Measurements from ENCODE around the gene TRAK1. TPM values are rescaled to one million over a fixed set of nuclear protein-coding genes. Genes with fewer than 3 reads are reported as not detected.

TRAK1 gene
- total and polyA plus RNA-seq, 10 of the 15 experiments (the other 5 are each of a cell fraction or from before 2014, with no cell fraction given): 6.6 to 46.2 (median 23.7) TPM

GRCh38 chr3:42079701-42080452, 11.3 kb upstream of the TRAK1 start:
- ChIA-PET RAD21 (ENCODE audit: unreplicated experiment) (interaction anchor here (0.6 to 2.4 kb wide), 9 partner anchors 11 to 177 kb away, joined by 3 to 9 read pairs (median 4); partner anchors contain the start of gene ULK4), CTCF (interaction anchor here (0.6 to 1.9 kb wide), 2 partner anchors 12 to 65 kb away, joined by 3 to 6 read pairs; no protein-coding TSS in a partner anchor), SMC1A (ENCODE audit: uncharacterized antibody, unreplicated experiment) (interaction anchor here (0.7 to 1.8 kb wide), 7 partner anchors 8 to 1888 kb away, joined by 3 to 9 read pairs (median 4); no protein-coding TSS in a partner anchor), POLR2A (interaction anchor here (0.5 to 1.7 kb wide), 5 partner anchors 13 to 62 kb away, joined by 3 to 5 read pairs (median 4); no protein-coding TSS in a partner anchor)
- peak; percentile 7 for ATAC-seq
- Histone ChIP-seq H3K9me3 (replicated peaks; ENCODE audit: control insufficient read depth, insufficient read depth, low read length) (peaks cover 5% of the 10 kb centered on the region; the same call in 2 of the 3 replicates), H3K4me3 (no peak overlapping the region), H3K27me3 (replicated peaks in 1 of 2; ENCODE audit: control insufficient read depth in 2 of 2, insufficient read depth in 2 of 2, low read length in 1 of 2) (no peaks in the 10 kb centered on the region), H3K79me2 (ENCODE audit: control insufficient read depth, insufficient read depth, low read length) (peaks cover 78% of the 10 kb centered on the region), H3K9ac (ENCODE audit: control insufficient read depth, insufficient read depth, low read length) (no peak overlapping the region), H3K4me2 (ENCODE audit: control insufficient read depth, insufficient read depth) (peak overlapping the region; percentile 10; the same call in 1 of the 2 replicates), H2AFZ (ENCODE audit: control insufficient read depth, low read depth, low read length) (no peak overlapping the region), H4K20me1 (ENCODE audit: control insufficient read depth, insufficient read depth) (no peaks in the 10 kb centered on the region), H3K4me1 (ENCODE audit: control insufficient read depth, insufficient read depth, low read length) (peaks cover 28% of the 10 kb centered on the region), H3K36me3 (ENCODE audit: control insufficient read depth in 2 of 2, insufficient read depth in 2 of 2, low read length in 1 of 2) (0 out of 4 replicates have a peak, but pooled peaks cover 0 to 3% of the 10 kb centered on the region in 2 experiments), H3K27ac (ENCODE audit: control insufficient read depth, insufficient read depth) (peak overlapping the region; percentile 76; the same call in 1 of the 2 replicates)
- DNase-seq (ENCODE audit: low read depth, low spot score): no peak
- in situ Hi-C loops (cut with MboI) (no loop called here), intact Hi-C loops (cut with micrococcal nuclease; ENCODE audit: unreplicated experiment) (no loop called here)
- 59% methylated on average over 13 of the region's 13 CpGs for WGBS (ENCODE audit: insufficient coverage, insufficient replicate concordance, low lambda C conversion rate, missing lambda C conversion rate)
- no peak for FAIRE-seq
- no peak for TF ChIP-seq CBFB (IDR thresholded peaks at IDR 0.05; ENCODE audit: low read depth)
- TF ChIP-seq POLR2A (IDR thresholded peaks at IDR 0.05; ENCODE audit: low read depth, low read length): no peak
- no peak for TF ChIP-seq RELB (IDR thresholded peaks at IDR 0.05; ENCODE audit: low read depth)
- no TSS peak for BruUV-seq (replicated peaks)

All from GM12878 (cell line).